Fibroblast of lung (primary cell): ENCODE data around the gene RS1.

Source experiments
- EZH2 ChIP-seq: IDR thresholded peaks from 2 replicates; pipeline ENCODE4 v1.5.1; 2012; ENCODE audit warnings: low read length, control low read depth, mild to moderate bottlenecking; ENCODE audit errors: missing control alignments
- TF ChIP-seq, protein P1 (sequence below), 2 donors: IDR thresholded peaks in 1 of 2; conservative IDR thresholded peaks in 1 of 2; 1 replicate in 1 of 2; 2 replicates in 1 of 2; pipeline ENCODE4 v1.5.1; 2011 to 2012; ENCODE audit warnings: low read length in 2 of 2, control low read depth in 1 of 2, inconsistent platforms in 1 of 2, low read depth in 1 of 2, mild to moderate bottlenecking in 1 of 2

DNA sequence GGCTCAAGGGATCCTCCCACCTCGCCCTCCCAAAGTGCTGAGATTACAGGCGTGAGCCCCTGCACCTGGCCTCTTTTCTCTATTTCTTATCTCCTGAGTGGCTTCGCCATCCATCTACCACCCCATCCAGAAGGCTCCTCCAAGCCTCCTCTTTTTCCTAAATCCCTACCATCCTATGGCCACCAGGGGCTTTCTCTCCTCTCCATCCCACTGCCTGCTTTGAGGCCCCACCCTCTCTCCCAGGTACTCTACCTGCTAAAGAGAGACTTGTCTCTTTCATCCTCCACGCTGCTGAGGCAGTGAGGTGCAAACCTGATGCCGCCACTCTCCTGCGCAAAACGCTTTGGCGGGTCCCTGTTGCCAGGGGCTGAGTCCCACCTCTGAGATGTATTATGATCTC lies 7.0 kb downstream of the RS1 start:
- TF ChIP-seq, protein P1, sequence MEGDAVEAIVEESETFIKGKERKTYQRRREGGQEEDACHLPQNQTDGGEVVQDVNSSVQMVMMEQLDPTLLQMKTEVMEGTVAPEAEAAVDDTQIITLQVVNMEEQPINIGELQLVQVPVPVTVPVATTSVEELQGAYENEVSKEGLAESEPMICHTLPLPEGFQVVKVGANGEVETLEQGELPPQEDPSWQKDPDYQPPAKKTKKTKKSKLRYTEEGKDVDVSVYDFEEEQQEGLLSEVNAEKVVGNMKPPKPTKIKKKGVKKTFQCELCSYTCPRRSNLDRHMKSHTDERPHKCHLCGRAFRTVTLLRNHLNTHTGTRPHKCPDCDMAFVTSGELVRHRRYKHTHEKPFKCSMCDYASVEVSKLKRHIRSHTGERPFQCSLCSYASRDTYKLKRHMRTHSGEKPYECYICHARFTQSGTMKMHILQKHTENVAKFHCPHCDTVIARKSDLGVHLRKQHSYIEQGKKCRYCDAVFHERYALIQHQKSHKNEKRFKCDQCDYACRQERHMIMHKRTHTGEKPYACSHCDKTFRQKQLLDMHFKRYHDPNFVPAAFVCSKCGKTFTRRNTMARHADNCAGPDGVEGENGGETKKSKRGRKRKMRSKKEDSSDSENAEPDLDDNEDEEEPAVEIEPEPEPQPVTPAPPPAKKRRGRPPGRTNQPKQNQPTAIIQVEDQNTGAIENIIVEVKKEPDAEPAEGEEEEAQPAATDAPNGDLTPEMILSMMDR (conservative IDR thresholded peaks at IDR 0.05 in 1 of 2, IDR thresholded peaks at IDR 0.05 in 1 of 2; ENCODE audit: low read depth in 1 of 2, low read length in 2 of 2), result no peak
- no peak for TF ChIP-seq EZH2
